Measurements from ENCODE around the gene PROZ. TPM values are rescaled to one million over a fixed set of nuclear protein-coding genes. Genes with fewer than 3 reads are reported as not detected.

The PROZ gene
- total RNA-seq, 1 donor from 2014 or later, result not detected

GRCh38 chr13:113187883-113188665 lies 29.6 kb downstream of the PROZ start:
- H3K4me1 Mint-ChIP-seq (ENCODE audit: low read depth), result peaks cover 46% of the 10 kb centered on the region
- DNase-seq (ENCODE audit: low spot score), result no peak
- H3K36me3 Mint-ChIP-seq (ENCODE audit: low read depth), result peaks cover 19% of the 10 kb centered on the region
- no peaks in the 10 kb centered on the region for H3K9me3 Mint-ChIP-seq (ENCODE audit: low read depth)
- H3K27ac Mint-ChIP-seq (ENCODE audit: unreplicated experiment), result peak overlapping the region; percentile 98
- H3K27me3 Mint-ChIP-seq (ENCODE audit: low read depth), result no peaks in the 10 kb centered on the region
- H3K4me3 Mint-ChIP-seq (ENCODE audit: unreplicated experiment), result peak overlapping the region; percentile 63
- no peak for TF ChIP-seq CTCF (IDR thresholded peaks at IDR 0.05)

- peaks cover 38% of the 10 kb centered on the region for H3K4me1 Mint-ChIP-seq (ENCODE audit: low read depth)
- H3K27me3 Mint-ChIP-seq (ENCODE audit: low read depth), result no peaks in the 10 kb centered on the region
- no peak for DNase-seq (ENCODE audit: low spot score)
- H3K4me3 Mint-ChIP-seq (ENCODE audit: unreplicated experiment), result no peak overlapping the region
- TF ChIP-seq CTCF (IDR thresholded peaks at IDR 0.05), result no peak
- peaks cover 22% of the 10 kb centered on the region for H3K36me3 Mint-ChIP-seq (ENCODE audit: low read depth)
- no peak overlapping the region for H3K27ac Mint-ChIP-seq (ENCODE audit: unreplicated experiment)
- H3K9me3 Mint-ChIP-seq (ENCODE audit: low read depth), result no peaks in the 10 kb centered on the region
Observed at GRCh38 chr13:113190181-113190580, 31.7 kb downstream of the PROZ start.

GRCh38 chr13:113192279-113192678 lies 33.8 kb downstream of the PROZ start:
- H3K27ac Mint-ChIP-seq (ENCODE audit: unreplicated experiment), result peak overlapping the region; percentile 49
- H3K27me3 Mint-ChIP-seq (ENCODE audit: low read depth), result no peaks in the 10 kb centered on the region
- H3K36me3 Mint-ChIP-seq (ENCODE audit: low read depth), result peaks cover 33% of the 10 kb centered on the region
- H3K4me1 Mint-ChIP-seq (ENCODE audit: low read depth), result peaks cover 23% of the 10 kb centered on the region
- no peak for DNase-seq (ENCODE audit: low spot score)
- no peaks in the 10 kb centered on the region for H3K9me3 Mint-ChIP-seq (ENCODE audit: low read depth)
- no peak overlapping the region for H3K4me3 Mint-ChIP-seq (ENCODE audit: unreplicated experiment)
- no peak for TF ChIP-seq CTCF (IDR thresholded peaks at IDR 0.05)

DNA sequence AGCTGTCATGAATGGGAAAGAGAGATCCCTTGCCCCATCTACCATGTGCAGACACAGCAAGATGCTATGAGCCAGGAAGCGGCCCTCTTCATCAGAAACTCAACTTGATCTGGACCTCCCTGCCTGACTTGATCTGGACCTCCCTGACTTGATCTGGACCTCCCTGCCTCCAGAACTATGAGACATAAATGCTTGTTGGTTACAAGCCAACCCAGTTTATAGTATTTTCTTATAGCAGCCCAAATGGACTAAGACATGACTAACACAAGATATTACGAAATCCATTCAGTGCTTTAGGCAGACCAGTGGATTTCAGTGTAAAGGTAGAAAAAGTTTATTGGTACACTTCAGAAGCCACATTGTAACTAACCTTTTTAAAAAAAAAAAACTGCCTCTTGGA lies 34.5 kb downstream of the PROZ start:
- Mint-ChIP-seq H3K27me3 (ENCODE audit: low read depth) (no peaks in the 10 kb centered on the region), H3K4me3 (ENCODE audit: unreplicated experiment) (no peak overlapping the region), H3K27ac (ENCODE audit: unreplicated experiment) (peak overlapping the region; percentile 54), H3K9me3 (ENCODE audit: low read depth) (no peaks in the 10 kb centered on the region), H3K36me3 (ENCODE audit: low read depth) (peaks cover 36% of the 10 kb centered on the region), H3K4me1 (ENCODE audit: low read depth) (peaks cover 17% of the 10 kb centered on the region)
- no peak for TF ChIP-seq CTCF (IDR thresholded peaks at IDR 0.05)
- no peak for DNase-seq (ENCODE audit: low spot score)

- no peaks in the 10 kb centered on the region for H3K27me3 Mint-ChIP-seq (ENCODE audit: low read depth)
- no peaks in the 10 kb centered on the region for H3K9me3 Mint-ChIP-seq (ENCODE audit: low read depth)
- H3K4me3 Mint-ChIP-seq (ENCODE audit: unreplicated experiment), result no peak overlapping the region
- H3K4me1 Mint-ChIP-seq (ENCODE audit: low read depth), result peaks cover 4% of the 10 kb centered on the region
- no peak for TF ChIP-seq CTCF (IDR thresholded peaks at IDR 0.05)
- H3K27ac Mint-ChIP-seq (ENCODE audit: unreplicated experiment), result no peak overlapping the region
- peaks cover 36% of the 10 kb centered on the region for H3K36me3 Mint-ChIP-seq (ENCODE audit: low read depth)
- no peak for DNase-seq (ENCODE audit: low spot score)
Observed at GRCh38 chr13:113195360-113195759, 36.9 kb downstream of the PROZ start.
